ENCODE results near the gene RCSD1.
"Not testable (repeated sequence)": the region's sequence is repeated elsewhere in the genome, so short reads cannot be mapped to it uniquely, and the experiment has no call there.

Gene RCSD1

GRCh38 chr1:167629681-167630567 is at the start of gene RCSD1:
TSS of gene RCSD1 (plus strand) at chr1:167630232. CDS start at chr1:167630424, 192 bp downstream.
- peak; percentile 69 for DNase-seq

GRCh38 chr1:167582064-167582463 is 48.0 kb upstream of the RCSD1 start:
- DNase-seq: no peak

GRCh38 chr1:167582722-167583121 is 47.3 kb upstream of the RCSD1 start:
- DNase-seq: no peak

GRCh38 chr1:167584581-167584980 is 45.5 kb upstream of the RCSD1 start:
- DNase-seq: no peak

- DNase-seq: no peak
These were observed 42.7 kb upstream of the RCSD1 start for GRCh38 chr1:167587342-167587741.

- no peak for DNase-seq
These were observed 42.2 kb upstream of the RCSD1 start for GRCh38 chr1:167587872-167588271.

GRCh38 chr1:167588361-167588760 is 41.7 kb upstream of the RCSD1 start:
- DNase-seq: no peak

GRCh38 chr1:167592475-167592874 is 37.6 kb upstream of the RCSD1 start:
- no peak for DNase-seq

GRCh38 chr1:167593860-167594259 is 36.2 kb upstream of the RCSD1 start:
- no peak for DNase-seq

- DNase-seq: no peak
These were observed 35.2 kb upstream of the RCSD1 start for GRCh38 chr1:167594822-167595221.

GRCh38 chr1:167599957-167600581 is 30.0 kb upstream of the RCSD1 start:
- DNase-seq: peak; percentile 78

- DNase-seq: peak; percentile 83
These were observed 28.3 kb upstream of the RCSD1 start for GRCh38 chr1:167601442-167602383.

- no peak for DNase-seq
These were observed 27.2 kb upstream of the RCSD1 start for GRCh38 chr1:167602840-167603239.

GRCh38 chr1:167605576-167605975 is 24.5 kb upstream of the RCSD1 start:
- no peak for DNase-seq

GRCh38 chr1:167611983-167612382 is 18.0 kb upstream of the RCSD1 start:
- DNase-seq: no peak

GRCh38 chr1:167612587-167613385 is 17.2 kb upstream of the RCSD1 start:
- DNase-seq: peak; percentile 33

GRCh38 chr1:167613984-167614383 is 16.0 kb upstream of the RCSD1 start:
- DNase-seq: not testable (repeated sequence)

- no peak for DNase-seq
These were observed 15.2 kb upstream of the RCSD1 start for GRCh38 chr1:167614851-167615250.

- no peak for DNase-seq
These were observed 13.5 kb upstream of the RCSD1 start for GRCh38 chr1:167616521-167616920.

GRCh38 chr1:167617153-167618147 is 12.6 kb upstream of the RCSD1 start:
- DNase-seq: peak; percentile 72

- no peak for DNase-seq
These were observed 11.7 kb upstream of the RCSD1 start for GRCh38 chr1:167618366-167618765.
